ENCODE results near the gene NRG3. TPM values are rescaled to one million over a fixed set of nuclear protein-coding genes. Genes with fewer than 3 reads are reported as not detected.

NRG3 gene
- total RNA-seq = under 1 TPM in 3 of 9 donors, not detected in 6; 0.19 to 0.41 (median 0.35) TPM
- under 1 TPM in 1 of 2 donors, not detected in 1; 0.11 TPM for polyA plus RNA-seq
- long read RNA-seq, donor 1 = 0 reads
- long read RNA-seq, donor 2 = 0 reads
- long read RNA-seq, donor 3 = 0 reads

DNA sequence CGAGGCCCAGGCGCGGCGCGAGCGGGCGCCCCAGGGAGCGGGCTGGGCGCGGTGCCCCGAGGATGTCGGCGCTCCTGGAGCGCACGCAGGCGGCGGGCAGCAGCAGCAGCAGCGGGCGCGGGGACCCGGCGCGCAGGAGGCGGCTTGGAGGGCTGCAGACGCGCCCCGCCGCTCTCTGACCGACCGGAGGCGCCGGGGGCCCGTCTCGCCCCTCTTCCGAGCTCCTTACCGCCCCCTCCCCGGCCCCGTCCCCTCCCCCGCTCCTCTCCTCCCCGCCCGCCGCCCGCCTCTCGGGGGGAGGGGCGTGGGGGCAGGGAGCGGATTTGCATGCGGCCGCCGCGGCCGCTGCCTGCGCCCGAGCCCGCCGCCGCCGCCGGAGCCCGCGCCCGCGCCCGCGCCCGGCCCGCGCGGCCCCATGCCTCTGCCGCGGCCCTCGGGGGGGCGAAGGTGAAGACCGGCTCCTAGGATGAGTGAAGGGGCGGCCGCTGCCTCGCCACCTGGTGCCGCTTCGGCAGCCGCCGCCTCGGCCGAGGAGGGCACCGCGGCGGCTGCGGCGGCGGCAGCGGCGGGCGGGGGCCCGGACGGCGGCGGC lies at the start of gene NRG3:
Gene NRG3, plus strand, starts transcription at position 320 of the 592 bp plus-strand sequence.
- TF ChIP-seq, protein P1, sequence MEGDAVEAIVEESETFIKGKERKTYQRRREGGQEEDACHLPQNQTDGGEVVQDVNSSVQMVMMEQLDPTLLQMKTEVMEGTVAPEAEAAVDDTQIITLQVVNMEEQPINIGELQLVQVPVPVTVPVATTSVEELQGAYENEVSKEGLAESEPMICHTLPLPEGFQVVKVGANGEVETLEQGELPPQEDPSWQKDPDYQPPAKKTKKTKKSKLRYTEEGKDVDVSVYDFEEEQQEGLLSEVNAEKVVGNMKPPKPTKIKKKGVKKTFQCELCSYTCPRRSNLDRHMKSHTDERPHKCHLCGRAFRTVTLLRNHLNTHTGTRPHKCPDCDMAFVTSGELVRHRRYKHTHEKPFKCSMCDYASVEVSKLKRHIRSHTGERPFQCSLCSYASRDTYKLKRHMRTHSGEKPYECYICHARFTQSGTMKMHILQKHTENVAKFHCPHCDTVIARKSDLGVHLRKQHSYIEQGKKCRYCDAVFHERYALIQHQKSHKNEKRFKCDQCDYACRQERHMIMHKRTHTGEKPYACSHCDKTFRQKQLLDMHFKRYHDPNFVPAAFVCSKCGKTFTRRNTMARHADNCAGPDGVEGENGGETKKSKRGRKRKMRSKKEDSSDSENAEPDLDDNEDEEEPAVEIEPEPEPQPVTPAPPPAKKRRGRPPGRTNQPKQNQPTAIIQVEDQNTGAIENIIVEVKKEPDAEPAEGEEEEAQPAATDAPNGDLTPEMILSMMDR (IDR thresholded peaks at IDR 0.05) = no peak
- TF ChIP-seq POLR2A (IDR thresholded peaks at IDR 0.05) = no peak
- peaks cover 13 to 61% (median 43%) of the 10 kb centered on the region in 9 donors for H3K27me3 ChIP-seq
- 1 to 6% (median 3%) methylated on average over 9 to 92 of the region's 95 CpGs for WGBS, 4 donors
- H3K36me3 ChIP-seq = no peaks in the 10 kb centered on the region
- DNase-seq (no peak), ATAC-seq (peak in 1 of 4 donors; percentile 22)
- H3K4me1 ChIP-seq = peaks cover 0 to 25% (median 10%) of the 10 kb centered on the region in 12 donors
- no peaks in the 10 kb centered on the region for H3K9me3 ChIP-seq
- intact Hi-C loops (cut with DNase I) = no loop called here
- peak within 1 kb of the TSS; percentile 15 to 54 (median 38) for H3K4me3 ChIP-seq
- no peak within 1 kb of the TSS for H3K27ac ChIP-seq

DNA sequence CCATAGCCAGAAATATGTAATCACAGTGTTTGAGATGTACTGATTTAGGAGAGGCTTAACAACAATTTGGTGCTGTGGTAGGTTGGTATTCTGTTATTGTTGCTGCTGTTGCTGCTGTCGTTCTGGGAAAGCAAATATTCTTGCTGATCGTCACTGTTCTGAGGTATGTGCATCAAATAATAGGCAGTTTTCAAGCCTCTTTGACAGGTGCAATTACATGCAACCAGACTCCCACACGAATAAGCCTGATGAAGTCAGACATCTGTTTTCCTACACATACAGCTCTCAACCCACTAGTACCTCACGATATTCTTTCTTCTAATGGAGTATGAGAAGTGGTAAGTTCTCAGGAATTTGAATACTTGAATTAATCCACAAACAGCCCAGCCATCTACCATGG lies 46.7 kb upstream of the NRG3 start:
- WGBS, 4 donors = 60 to 69% (median 63%) methylated on average over 4 of the region's 4 CpGs
- peaks cover 0 to 6% (median 0%) of the 10 kb centered on the region in 12 donors for H3K9me3 ChIP-seq
- no peaks in the 10 kb centered on the region for H3K4me1 ChIP-seq
- H3K4me3 ChIP-seq = no peak overlapping the region
- TF ChIP-seq, protein P1 (IDR thresholded peaks at IDR 0.05) = no peak
- no peak for TF ChIP-seq POLR2A (IDR thresholded peaks at IDR 0.05)
- H3K27ac ChIP-seq = no peak overlapping the region
- H3K27me3 ChIP-seq = no peaks in the 10 kb centered on the region
- ATAC-seq (no peak), DNase-seq (no peak)
- H3K36me3 ChIP-seq = no peaks in the 10 kb centered on the region
- intact Hi-C loops (cut with DNase I) = no loop called here

DNA sequence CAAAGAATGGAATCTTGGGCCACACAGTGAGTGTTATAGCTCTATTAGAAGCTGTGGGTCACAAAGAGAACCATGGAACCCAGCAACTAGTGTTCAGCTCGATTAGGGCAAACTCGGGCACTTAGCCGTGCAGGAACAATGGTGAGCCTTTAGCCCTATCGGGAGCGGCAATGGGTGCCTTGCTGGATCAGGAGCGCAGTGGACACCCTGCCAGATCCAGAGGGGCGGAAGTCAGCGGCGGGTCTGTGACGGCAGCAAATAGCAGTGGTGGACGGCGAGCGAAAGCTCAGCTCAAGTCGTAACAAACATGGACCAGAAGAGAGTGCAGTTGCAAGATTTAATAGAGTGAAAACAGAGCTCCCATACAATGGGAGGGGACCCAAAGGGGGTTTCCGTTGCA lies 43.9 kb upstream of the NRG3 start:
- intact Hi-C loops (cut with DNase I) = no loop called here
- Histone ChIP-seq H3K4me3 (no peak overlapping the region), H3K27me3 (no peaks in the 10 kb centered on the region), H3K36me3 (no peaks in the 10 kb centered on the region), H3K4me1 (no peaks in the 10 kb centered on the region), H3K9me3 (no peaks in the 10 kb centered on the region), H3K27ac (no peak overlapping the region)
- TF ChIP-seq, protein P1 (IDR thresholded peaks at IDR 0.05) = no peak
- no peak for TF ChIP-seq POLR2A (IDR thresholded peaks at IDR 0.05)
- ATAC-seq (no peak), DNase-seq (no peak)
- 90 to 95% (median 92%) methylated on average over 15 of the region's 15 CpGs for WGBS, 4 donors

- H3K4me1 ChIP-seq = no peaks in the 10 kb centered on the region
- intact Hi-C loops (cut with DNase I) = no loop called here
- no peaks in the 10 kb centered on the region for H3K9me3 ChIP-seq
- TF ChIP-seq, protein P1 (IDR thresholded peaks at IDR 0.05) = no peak
- no peak for TF ChIP-seq POLR2A (IDR thresholded peaks at IDR 0.05)
- ATAC-seq (no peak), DNase-seq (no peak)
- no peak overlapping the region for H3K4me3 ChIP-seq
- H3K27me3 ChIP-seq = no peaks in the 10 kb centered on the region
- H3K36me3 ChIP-seq = no peaks in the 10 kb centered on the region
- H3K27ac ChIP-seq = no peak overlapping the region
Observed at GRCh38 chr10:81838950-81839349, 36.0 kb upstream of the NRG3 start.
